ENCODE results near the gene TAF6.

Gene TAF6

GRCh38 chr7:100093054-100093453 lies 26.1 kb downstream of the TAF6 start:
- no peak for DNase-seq (ENCODE audit: low spot score)

- no peak for DNase-seq (ENCODE audit: low spot score)
Observed at GRCh38 chr7:100091411-100092181, 27.6 kb downstream of the TAF6 start.

- no peak for DNase-seq (ENCODE audit: low spot score)
Observed at GRCh38 chr7:100090527-100091410, 28.4 kb downstream of the TAF6 start.

- DNase-seq (ENCODE audit: low spot score), result no peak
Observed at GRCh38 chr7:100089458-100090196, 29.5 kb downstream of the TAF6 start.

GRCh38 chr7:100088621-100089457 lies 30.3 kb downstream of the TAF6 start, which contains the start of gene COPS6:
Gene COPS6, plus strand, starts transcription at chr7:100088969. Its CDS starts 22 bp downstream, at chr7:100088991.
- DNase-seq (ENCODE audit: low spot score), result peak; percentile 80

DNA sequence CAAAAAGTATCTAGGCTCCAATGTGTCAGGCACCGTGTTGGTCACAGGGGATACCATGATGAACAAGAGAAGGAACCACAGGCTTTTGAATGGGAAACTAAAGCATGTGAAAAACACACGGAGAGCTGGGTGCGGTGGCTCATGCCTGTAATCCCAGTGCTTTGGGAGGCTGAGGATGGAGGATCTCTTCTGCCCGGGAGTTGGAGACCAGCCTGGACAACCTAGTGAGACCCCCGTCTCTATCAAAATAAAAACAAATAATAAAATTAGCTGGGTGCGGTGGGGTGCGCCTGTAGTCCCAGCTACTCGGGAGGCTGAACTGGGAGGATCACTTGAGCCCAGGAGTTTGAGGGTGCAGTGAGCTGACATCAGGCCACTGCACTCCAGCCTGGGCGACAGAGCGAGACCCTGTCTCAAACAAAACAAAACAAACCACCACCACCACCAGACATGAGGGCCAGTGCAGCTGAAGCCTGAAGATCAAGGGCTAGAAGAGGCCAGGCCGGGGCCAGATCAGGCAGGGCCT lies 31.0 kb downstream of the TAF6 start:
- DNase-seq (ENCODE audit: low spot score), result no peak

GRCh38 chr7:100087055-100087750 lies 32.0 kb downstream of the TAF6 start:
- no peak for DNase-seq (ENCODE audit: low spot score)

- no peak for DNase-seq (ENCODE audit: low spot score)
Observed at GRCh38 chr7:100085515-100085914, 33.6 kb downstream of the TAF6 start.

GRCh38 chr7:100082978-100083377 lies 36.2 kb downstream of the TAF6 start:
- no peak for DNase-seq (ENCODE audit: low spot score)

DNA sequence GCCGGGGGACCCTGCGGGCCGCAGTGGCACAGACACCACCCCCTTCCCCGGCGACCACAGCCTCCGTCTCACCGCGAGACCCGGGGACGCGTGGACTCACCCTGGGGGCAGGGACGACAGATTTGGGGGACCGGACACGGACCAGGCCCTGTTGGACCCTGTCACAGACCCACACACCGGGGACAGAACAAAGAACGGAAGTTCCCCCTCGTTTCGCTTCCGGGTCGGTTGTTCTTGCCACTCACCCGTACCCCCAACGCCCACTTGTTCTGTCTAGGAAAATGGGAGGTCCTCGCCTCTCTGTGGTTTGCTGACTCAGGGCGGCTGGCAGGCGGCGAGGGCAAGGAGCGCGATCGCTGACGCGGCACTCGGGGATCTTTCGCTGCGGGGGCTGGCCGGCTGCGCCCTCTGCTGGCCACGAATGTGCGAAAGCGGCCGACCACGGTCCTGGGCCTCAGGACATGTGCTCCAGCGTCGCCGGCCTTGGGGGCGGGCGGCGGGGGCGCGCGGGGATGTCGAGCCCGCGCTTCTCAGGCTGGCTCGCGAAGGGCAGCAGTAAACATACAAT lies 37.5 kb downstream of the TAF6 start, which contains the start of gene ZNF3:
ZNF3 (minus strand) TSS at position 189 of the 568 bp plus-strand sequence. CDS start 4,366 bp downstream, outside the sequence.
- DNase-seq (ENCODE audit: low spot score), result peak; percentile 98

DNA sequence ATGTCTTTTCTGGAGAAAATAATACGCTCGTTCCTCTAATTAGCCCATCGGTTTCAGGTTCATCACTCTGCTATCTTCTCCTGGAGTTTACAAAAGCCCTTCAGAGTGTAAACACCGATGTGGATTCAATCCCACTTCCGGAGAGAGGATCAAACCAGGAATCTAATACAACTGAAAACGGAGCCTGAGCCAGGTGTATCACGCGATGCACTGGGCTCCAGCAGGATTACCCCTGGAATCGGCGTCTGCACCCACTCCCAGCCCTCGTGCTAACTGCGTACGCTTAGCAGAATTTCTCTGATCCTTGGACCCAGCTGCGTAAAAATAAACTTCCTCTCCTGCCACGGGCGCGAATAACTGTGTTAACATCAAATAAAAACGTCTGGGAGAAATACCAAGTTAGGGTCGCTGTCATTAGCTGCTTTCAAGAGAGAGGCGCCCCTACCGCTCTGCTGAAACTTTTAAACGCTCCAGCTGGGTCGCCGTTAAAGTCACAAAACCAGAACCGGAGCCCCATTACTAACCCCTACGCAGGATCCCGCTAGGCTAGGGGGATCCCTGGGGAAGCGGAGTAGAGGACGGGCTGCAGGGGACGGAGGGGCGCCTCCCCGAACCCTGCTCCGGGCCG lies 38.1 kb downstream of the TAF6 start:
- no peak for DNase-seq (ENCODE audit: low spot score)

DNA sequence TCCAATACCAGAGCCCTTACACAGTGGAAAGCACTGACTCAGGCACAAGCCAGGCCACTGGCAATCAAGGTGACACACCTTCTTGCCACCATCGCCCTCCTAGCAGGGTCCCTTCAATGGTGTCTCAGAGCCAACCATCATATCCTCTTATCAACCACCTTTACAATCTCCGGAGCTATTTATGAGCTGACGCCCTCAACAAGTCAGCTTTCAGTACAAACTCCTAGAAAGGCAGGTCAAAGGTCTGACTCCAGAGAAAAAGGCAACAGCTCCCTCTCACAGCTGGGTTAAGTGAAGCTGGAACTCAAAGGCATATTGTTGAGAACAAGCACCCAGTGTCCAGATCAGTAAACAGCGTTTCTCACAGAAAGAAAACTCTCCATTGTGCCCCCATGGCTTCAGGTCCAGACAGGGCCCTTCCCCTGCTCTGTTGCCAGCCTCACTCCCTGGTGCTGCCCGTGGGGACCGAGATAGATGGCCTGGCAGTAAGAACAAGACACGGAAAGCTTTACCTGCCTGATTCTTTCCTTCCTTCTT lies 40.1 kb downstream of the TAF6 start:
- no peak for DNase-seq (ENCODE audit: low spot score)

DNA sequence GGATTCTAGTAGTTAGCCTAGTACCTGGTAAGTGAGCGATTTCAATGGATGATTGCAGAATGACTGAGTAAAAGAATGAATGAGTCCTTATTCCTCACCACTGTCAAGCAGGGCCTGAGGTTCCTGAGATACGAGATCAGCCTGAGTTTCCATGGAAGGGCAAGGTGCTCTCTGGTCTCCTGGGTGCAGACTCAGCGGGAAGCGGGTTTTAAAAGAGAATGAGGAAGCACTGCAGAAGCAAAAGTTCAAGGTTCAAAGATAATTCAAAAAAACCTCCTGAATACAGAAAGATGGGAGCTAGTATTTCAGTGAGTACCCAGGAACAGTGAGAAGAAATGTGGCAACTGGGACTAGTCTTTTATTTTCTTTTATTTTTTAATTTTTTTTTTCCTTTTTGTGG lies 42.0 kb downstream of the TAF6 start:
- DNase-seq (ENCODE audit: low spot score), result no peak

DNA sequence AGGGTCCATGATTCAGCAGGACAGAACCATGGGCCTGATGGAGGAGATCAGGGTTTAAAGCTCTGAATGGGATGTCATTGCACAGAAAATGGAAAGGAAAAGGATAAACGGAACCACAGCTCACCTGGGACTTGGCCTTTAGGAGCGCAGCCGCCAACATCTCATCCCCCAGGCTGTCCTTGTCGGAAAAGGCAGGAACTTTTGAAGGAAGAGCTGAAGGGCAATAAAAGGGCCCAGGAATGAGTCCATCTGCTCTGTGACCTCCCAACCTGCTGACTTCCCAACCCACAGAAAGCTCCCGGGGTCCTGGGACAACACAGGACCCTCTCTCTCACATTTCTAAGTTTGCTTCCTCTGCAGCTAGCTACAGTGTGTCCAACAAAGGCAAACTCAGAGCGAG lies 43.7 kb downstream of the TAF6 start:
- DNase-seq (ENCODE audit: low spot score), result no peak

DNA sequence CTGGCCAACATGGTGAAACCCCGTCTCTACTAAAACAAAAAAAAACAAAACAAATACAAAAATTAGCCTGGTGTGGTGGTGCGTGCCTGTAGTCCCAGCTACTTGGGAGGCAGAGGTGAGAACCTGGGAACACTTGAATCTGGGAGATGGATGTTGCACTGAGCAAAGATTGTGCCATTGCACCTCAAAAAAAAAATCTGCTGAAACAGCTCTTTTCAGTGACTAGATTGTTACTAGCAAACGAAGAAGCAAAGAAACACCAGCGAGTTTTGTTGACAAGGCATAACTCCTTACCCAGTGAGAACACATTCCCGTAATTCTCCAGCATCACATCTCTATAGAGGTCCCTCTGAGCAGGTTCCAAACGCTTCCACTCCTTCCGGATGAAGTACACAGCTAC lies 44.3 kb downstream of the TAF6 start:
- DNase-seq (ENCODE audit: low spot score), result no peak

DNA sequence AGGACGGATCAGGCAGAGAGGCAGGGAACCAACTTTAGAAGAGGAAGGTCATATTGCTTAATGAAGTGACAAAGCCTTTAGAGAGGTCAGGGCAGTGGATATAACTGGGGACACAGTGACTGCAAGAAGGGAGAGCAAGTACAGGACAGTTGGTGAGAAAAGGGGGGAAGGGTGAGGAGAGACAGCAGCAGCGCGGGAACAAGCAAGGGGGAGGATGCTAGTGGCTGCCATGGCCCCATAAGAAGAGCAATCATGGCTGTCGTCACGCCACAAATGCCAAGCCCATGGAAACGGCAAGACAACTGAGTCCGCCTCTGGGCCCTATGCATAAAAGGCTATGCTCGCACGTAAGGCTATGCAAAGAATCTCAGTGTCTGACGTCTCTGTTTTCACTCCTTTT lies 46.7 kb downstream of the TAF6 start:
- DNase-seq (ENCODE audit: low spot score), result no peak

DNA sequence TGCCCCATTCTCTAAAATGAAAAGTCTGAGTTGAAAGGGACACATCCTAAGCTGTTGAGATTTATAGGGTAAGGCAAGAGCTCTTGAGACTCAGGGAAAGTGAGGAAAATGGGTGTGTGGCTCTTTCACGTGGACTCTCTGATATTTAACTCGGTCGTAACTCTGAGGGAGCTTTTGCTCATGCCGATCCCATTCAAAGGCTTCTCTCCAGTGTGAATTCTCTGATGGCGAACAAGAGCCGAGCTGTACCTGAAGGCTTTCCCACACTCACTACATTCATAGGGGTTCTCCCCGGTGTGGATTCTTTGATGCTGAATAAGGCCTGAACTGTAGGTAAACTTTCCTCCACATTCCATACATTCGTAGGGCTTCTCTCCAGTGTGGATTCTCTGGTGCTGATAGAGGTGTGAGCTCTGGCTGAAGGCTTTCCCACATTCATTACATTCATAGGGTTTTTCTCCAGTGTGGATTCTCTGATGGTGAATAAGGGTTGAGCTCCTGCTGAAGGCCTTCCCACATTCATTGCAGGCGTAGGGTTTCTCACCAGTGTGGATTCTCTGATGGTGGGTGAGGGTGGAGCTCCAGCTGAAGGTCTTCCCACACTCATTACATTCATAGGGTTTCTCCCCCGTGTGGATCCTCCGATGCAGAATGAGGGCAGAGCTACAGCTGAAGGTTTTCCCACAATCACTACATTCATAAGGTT lies 48.0 kb downstream of the TAF6 start:
- no peak for DNase-seq (ENCODE audit: low spot score)

DNA sequence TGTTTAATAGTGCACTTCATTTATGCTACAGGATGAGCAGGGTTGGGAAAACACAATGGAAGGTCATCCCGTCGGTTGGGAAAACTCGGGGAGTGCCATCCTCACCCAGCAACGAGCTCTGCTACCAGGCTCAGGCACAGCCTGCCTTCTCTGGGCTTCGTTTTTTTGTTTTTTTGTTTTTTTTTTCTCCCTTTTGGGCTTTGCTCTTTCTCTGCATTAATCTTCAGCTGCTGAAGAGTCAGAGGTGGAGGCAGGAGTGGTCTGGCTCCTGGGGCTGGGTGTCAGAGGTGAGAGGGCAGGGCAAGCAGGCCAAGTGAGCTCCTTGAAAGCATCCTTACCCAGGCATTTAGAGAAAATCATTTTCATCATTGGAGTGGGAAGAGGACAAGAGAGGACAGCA lies 49.2 kb downstream of the TAF6 start:
- no peak for DNase-seq (ENCODE audit: low spot score)

DNA sequence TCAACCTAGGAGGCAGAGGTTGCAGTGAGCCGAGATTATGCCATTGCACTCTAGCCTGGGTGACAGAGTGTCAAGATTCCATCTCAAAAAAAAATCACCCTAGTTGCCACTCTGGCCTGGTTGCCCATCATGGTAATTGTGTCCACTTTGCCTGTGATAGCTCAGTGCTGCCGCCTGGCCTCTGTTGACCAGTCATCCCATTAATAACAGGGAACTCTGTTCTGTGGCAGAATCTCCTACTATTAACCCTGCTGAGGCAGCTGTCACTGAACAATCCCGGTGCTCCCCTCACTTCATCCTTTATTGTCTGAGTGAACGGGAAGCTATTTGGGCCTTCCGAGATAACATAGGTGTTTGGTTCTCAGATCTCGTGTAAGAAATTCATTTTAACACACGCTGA lies 52.2 kb downstream of the TAF6 start:
- no peak for DNase-seq (ENCODE audit: low spot score)
